HG03039 (cell line): ENCODE data around the gene NEU4.

Experiments
- ATAC-seq: cut with Tn5 transposase; IDR thresholded peaks from one replicate; pipeline ENCODE4 v1.9.1; 2021; ENCODE audit warnings: mild to moderate bottlenecking, moderate library complexity; ENCODE audit not compliant: unreplicated experiment

Gene NEU4

DNA sequence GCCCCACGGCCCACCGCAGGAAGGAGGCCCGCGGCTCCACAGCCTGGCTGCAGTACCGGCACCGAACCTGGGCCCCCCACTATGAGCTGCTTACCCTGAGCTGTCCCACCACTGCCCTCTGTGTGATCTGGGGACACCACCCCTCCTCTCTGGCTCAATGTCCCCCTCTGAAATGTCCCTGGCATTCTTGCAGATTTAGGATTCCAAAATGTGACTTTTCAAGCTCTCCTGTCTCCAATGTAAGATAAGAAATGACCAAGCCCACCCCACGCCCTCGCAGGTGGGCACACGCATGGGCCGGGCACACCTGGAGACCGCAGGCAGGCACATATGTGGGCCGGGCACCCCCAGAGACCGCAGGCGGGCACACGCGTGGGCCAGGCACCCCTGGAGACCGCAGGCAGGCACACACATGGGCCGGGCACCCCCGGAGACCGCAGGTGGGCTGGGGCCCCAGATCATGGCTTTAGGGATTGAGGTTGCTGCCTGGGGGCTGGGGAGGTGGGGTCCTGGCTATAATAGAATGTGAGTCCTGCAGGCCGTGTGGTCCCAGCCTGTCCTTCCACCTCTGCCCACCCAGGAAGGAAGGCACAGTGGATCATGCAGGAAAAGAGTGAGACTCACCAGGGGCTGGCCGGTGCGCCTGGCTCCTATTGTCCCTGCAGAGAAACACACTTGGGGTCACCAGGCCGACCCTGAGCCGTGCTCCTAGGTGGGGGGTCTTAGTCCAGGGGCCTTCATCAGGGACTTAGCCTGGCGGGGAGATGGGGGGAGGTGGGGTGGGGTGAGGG is 42.5 kb downstream of the NEU4 start:
- ATAC-seq: no peak

DNA sequence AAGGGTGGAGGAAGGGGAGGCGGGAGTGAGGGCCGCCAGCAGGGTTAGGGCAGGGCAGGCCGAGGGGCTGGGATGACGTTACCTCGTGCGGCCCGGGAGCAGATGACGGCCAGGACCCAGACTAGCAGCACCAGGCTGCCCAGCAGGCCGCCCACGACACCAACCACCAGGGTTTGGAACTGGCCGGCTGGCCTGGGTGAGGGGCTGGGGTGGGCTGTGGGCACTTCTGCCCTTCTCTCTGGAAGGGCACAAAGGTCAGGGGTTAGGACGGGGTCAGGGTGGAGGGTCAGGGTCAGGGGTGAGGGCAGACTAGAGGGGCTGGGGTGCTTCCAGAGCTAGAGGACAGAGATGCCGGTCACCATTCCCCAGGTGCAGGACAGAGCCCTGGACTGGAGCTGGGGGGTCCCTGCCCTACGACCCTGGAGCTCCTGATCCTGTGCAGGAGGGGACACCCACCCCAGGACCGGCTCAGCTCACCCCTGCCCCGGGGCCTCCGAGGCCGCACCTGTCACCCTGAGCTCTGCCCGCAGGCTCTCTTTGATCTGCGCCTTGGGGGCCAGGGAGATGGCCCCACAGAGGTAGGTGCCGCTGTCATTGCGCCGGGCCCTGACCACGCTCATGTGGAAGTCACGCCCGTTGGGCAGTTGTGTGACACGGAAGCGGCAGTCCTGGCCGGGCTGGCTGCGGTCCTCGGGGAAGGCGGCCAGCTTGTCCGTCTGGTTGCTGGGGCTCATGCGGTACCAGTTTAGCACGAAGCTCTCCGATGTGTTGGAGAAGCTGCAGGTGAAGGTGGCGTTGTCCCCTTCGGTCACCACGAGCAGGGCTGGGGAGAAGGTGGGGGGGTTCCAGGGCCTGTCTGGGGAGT is 43.4 kb downstream of the NEU4 start:
- no peak for ATAC-seq

DNA sequence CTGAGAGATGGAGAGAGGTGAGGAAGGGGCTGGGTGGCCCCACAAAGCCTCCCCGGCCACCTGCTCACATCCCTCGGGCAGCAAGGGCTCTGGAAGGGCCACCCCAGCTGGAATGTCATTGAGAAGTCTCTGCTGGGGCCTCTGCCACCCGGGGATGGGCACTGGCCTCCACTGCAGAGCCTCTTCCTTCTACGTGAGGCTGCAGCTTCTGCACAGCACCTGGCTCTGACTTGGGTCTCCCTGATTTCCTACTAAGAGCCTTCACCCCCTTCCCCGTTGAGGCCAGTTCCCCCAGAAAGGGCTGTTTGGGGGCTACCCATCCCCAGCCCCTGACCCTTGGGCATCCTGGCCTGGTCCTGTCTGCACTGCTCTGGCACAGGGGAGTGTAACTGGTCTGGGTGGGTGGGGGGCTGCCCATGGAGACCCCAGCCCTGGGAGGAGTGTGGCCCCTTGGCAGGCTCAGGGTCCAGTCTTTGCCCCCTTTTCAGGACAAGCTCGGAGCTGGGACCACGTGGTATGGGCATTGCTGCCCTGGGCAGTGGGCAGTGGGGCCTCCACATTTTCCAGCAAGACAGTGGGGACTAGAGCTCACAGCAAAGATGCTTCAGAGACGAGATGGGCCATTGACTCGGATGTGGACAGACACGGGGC is 44.1 kb downstream of the NEU4 start:
- ATAC-seq: no peak

DNA sequence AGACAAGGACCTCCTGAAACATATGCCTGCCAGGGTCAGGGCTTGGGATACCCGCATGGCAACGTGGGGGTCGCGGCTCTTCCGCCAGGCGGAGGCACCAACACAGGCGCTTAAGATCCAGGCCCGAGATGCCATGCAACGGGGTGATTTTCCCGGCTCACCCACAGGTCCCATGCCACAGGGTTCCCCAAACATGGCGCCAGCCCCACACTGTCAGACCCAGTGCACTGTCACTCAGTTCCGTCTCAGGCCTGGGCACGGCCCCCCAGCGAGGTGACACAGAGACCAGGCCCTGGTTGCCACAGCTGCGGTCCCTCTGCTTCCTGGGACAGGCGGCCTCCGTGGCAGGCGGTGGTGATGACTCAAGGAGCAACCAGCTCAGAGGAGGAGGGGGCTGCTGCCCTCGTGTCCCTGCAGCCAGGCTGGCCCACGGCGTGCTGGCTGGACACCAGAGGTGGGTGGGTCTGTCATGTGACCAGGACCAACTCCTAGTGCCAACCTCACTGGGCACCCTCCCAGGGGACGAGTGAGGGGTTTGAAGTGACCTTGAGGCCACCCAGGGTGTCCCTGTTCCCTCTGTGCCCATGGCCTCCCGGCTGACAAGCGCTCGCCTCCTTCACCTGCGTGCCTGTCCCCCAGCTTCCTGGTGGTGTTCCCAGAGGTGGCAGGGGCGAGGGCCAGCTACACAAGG is 44.8 kb downstream of the NEU4 start:
- ATAC-seq: no peak

DNA sequence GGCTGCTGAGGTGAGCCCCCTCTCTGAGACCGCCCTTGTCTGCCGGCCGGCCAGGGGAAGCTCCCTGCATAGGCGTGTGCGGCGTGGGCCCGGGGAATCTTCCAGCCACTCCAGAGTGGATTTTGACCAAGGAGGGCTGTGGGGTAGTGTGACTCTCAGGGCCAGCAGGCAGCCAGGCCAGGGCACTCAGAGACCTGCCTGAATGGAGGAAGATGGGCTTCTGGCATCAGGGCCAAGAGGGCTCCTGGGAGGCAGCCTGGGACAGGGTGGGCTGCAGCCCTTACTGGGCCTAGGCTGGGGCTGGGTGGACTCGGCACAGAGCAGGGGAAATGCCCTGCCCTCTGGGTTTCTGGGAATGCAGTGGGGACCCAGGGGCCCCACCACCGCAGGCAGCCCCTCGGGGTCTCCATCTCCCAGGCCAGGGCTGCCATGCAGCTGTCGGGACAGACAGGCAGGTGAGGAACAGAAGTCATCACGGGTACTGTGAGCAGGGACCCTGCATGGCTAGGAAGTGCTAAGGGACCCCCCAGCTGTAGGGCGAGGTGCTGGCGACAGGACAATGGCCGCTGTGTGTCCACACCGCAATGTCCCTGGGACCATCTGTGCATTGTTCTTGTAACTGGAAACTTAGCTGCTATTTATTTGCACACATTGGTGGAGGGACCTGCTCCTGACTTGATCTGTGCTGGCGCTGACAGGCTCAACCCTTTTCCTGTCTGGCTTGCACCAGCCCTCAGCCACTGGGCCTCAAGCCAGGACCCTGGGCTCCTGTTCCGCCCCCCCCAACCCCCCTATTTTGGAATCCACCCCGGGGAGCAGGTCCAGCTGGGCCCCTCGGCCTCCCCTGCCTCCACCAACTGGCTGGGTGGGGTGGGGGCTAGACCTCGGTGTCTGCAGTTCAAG is 45.6 kb downstream of the NEU4 start:
- no peak for ATAC-seq

DNA sequence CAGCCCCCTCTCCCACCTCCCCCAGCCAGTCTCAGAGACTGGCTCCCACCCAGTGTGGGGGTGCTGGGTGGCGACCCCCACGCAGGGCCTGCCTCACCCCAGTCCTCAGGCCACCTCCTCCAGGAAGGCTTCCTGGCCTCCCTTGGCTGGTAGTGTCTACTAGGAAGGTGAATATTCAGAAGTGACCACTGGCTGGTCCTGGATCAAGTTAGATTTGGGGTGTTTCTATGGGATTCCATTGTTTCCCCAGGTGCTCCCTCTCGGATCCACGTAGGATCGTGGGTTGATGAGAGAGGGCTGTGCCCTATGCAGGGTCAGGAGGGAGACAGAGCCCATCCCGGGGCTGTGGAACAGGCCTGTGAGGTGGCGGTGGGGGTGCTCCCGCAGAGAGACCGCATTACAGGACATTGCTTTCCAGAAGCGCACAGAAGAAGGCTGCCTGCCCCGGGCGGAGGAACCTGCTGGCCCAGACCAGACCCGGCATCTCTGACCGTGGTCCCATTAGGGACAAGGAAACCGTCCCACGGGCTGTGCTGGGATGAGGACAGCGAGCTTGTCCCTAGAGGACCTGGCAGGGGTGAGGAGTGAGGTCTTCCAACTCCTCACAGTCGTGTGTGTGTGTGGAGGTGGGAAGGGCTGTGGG is 46.4 kb downstream of the NEU4 start:
- no peak for ATAC-seq

DNA sequence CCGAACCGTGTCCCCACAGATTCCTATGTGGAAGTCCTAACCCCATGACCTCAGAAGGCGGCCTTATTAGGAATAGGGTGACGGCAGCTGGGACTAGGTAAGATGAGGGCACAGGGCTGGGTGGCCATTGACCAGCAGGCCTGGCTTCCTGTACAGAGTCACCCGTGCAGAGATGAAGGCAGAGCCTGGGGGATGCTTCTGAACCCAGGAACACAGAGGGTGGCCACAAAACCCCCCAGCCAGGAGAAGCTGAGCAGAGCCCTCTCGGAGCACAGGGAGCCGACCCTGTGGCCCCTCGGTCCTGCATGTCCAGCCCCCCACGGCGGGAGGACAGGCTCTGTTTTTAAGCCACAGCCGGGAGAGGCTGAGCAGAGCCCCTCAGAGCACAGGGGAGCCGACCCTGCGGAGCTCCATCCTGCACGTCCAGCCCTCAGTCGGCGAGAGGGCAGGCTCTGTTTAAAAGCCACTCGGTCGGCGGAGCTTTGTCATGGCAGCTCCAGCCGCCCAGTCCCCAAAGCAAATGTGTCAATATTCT is 47.0 kb downstream of the NEU4 start:
- ATAC-seq: no peak

DNA sequence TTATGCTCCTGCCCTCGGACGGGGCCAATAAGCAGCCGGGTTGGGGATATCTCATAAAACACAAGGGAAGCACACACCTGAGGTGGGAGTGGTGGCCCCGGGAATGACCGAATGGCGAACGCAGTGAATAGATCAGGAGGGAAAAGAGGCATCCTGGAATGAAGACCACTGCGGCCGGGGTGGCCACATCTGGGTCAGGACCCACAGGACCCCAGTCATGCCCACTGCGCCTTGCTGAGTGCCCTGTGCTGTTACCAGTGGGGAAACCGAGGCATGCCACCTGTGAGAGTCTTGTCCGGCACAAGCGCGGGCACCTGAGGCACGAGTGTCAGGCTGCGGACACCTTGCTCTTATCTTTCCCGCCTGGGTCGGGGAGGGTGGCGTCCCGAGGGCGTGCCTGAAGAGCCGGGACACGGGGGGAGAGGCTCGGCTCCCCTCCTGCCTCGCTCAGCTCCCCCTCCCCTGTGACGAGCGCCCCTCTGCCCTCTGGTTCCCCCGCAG is 48.1 kb downstream of the NEU4 start:
- ATAC-seq: no peak

DNA sequence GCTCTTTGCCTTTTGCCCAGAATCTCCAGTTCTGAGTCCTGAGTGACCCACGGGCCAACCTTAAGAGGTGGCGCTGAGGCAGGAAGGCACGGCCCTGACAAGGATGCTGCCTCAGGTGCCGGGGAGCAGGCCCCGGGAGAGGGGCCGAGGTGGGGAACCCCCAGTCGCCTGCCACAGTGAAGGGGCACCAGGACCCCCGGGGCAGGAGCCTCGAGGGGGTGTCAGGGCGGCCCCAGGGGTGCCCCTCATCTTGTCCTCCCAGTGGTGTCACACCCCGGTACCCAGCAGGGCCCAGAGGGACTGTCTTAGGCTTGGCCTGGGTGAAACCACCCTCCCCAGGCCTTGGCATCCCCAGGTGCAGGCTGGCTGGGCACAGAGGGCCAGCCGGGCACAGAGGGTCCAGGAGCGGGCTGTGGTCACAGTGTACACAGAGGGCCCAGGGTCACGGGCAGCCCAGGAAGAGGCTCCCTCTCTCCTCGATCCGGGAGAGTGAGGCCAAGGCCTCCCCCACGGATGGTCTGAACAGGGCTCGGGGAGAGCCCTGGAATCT is 48.7 kb downstream of the NEU4 start:
- no peak for ATAC-seq

DNA sequence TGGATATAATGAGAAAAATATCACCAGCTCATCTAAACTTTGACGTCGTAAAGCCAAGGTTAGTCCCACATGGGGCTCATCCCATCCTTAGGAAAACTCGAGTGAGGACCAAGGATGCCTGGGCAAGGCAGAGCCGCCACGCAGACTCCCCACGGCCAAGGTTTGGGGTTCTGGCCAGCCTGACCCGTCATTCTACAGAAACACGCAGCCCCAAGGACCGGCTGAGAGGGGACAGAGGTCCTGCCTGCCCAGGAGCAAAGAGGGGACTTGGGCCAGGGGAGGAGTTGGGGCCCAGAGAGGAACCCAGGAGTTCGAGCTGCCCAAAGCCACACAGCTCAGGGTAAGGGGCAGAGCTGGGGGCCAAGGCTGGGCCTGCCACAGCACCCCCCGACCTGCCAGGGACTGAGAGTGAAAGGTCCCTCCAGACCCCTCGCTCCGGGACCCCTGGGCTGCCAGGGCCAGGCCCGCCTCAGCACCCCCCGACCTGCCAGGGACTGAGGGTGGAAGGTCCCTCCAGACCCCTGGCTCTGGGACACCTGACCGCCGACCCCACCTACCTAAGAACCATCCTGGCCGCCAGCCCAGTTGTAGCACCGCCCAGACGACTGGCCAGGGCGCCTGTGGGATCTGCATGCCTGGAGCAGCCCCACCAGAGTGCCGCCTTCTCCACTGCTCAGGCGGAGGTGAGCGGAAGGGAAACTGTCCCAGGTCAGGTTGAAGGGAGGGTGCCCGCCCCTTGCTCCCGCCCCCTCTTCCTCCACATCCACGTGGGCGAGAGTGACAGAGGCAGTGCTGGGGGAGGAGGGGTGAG is 49.4 kb downstream of the NEU4 start, which contains the start of gene PDCD1:
Gene PDCD1 (minus strand): TSS at position 689 of the 811 bp plus-strand sequence. CDS start 56 bp downstream, at position 633.
- peak; percentile 27 for ATAC-seq

DNA sequence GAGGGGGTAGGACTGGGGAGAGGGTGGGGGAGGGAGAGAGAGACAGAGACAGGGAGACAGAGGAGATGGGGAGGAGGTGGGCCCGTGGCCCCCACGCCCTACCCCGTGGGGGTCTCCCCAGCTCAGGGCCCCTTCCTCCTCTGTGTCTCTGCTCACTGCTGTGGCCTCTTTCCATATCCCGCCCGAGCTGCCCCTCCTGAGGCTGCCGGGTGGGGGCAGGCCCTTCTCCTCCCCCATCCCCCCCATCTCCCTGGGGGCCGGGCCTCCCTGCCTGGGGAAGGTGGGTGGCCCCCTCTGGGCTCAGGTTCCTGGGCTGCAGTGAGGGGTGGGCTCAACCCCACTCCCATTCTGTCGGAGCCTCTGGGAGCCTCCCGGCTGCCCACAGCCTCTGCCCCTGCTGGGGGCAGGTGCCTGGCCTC is 50.0 kb downstream of the NEU4 start:
- peak; percentile 5 for ATAC-seq

DNA sequence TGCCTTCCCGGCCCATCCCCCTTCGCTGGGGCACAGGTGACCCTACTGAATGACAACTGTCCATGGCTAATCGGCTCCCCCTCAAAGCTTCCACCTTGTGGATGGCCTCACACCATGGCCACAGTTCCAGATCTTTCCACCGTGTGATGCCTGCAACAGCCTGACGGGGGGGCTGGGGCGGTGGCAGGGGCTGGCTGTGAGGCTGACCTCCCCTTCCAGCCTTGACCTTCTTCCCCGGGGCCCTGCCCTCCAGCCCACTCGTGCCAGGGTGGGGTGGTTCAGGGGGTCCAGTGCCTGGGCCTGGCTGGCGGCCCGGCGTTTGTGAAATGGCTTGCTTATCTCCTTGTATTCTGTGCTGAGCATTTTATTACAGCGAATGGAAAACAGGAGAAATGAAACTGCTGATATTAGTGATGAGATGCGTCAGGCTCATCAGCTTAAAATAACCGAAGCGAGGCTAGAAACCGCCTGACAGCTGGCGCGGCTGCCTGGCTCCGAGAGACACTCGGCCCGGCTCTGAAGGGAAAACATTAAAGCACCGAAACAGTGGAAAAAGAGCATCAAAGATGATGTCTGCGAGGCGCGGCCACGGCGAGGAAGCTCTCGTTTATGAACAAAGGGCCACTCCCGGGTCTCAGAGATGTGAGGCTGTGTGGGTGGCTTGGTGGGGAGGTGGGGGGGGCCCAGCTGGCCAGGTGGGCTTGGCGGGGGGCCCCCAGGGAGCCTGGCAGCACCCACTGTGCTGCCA is 50.6 kb downstream of the NEU4 start:
- ATAC-seq: no peak

DNA sequence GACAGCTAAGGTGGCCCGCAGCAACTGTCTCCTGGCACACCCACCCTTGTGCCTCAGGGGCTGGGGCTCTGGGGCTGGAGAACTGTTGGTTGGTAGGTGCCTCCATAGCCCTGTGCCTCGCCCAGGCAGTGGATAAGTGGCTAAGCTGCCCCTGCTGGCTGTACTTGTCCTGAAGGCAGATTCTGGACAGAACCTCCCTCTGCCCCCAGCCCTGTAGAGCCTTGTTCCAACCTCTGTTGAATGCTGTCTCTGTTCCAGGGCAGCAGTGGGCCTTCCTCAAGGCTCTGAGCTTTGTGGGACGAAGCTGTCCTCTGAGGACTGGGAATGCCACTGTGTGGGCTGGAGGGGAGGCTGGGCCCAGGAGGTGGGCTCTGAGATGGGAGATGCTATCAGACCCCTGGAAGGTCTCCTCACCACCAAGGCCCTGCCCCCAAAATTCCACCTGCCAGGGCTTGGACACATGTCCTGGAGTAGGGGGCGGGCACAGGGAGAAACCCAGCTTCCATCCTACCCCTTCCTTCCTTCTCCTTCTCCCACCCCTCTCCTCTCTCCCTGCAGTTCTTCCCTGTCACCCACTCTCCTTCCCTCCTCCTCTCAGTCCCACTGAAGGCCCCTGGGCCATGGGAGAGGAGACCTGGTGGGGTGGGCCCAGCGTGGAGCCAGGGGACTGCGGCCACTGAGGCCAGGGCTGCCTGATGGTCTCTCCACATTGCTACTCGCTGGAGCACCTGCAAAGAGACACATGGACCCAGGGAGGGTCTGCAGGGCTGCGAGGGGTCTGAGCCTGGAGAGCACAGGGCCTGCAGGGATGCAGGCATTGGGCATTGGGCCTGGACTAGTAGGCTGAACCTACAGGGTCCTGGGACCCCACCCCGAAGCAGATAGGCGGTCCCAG is 51.4 kb downstream of the NEU4 start:
- ATAC-seq: no peak

DNA sequence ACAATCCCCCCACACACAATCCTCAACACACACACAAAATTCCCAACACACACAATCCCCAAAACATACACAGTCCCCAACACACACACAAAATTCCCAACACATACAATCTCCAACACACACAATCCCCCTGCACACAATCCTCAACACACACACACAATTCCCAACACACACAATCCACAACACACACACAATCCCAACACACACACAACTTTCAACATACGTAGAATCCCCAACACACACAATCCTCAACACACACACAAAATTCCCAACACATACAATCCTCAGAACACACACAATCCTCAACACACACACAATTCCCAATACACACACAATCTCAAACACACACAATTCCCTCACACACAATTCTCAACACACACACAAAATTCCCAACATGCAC is 52.3 kb downstream of the NEU4 start:
- no peak for ATAC-seq

DNA sequence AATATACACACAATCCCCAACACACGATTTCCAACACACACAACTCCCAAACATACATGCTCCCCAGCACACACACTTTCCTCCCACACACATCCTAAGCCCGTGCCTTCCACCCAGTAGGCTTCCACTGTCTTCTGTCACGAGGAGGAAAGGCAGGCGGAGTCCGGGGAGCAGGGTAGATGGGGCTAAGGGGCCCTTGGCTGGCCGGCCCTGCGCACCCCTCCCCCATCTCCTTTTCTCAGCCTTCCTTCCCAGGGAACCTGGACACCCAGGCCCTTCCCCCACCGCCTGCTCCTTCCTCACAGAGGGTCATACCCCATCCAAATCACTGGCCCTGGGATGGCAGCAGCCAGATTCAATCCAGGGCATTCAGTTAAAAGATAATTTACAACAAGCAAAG is 53.1 kb downstream of the NEU4 start:
- no peak for ATAC-seq
